Breast epithelium (tissue), 4 donors: ENCODE data around the gene CLNK. TPM values are rescaled to one million over a fixed set of nuclear protein-coding genes. Genes with fewer than 3 reads are reported as not detected.
A peak's percentile ranks its signal among the peaks of the same experiment; 100 is the strongest.

Experiments
- DNase-seq, 2 donors: peaks; one replicate each; pipeline ENCODE4 v3.0.0-alpha.2; 2019; ENCODE audit warnings: low spot score in 2 of 2
- H3K27ac ChIP-seq, 2 donors: fragments of 200-600 bp; sonication (generic) in 1 of 2; one replicate each; pipeline ENCODE4 v1.5.1; 2016 to 2019; ENCODE audit warnings: mild to moderate bottlenecking in 1 of 2
- H3K27me3 ChIP-seq, 2 donors: fragments of 200-600 bp; sonication (generic) in 1 of 2; one replicate each; pipeline versions ENCODE4 v1.5.1 to v1.6.0; 2017 to 2019; ENCODE audit warnings: control low read depth in 1 of 2, mild to moderate bottlenecking in 1 of 2
- H3K36me3 ChIP-seq: fragments of 200-600 bp; one replicate; pipeline ENCODE4 v1.5.1; 2019
- H3K4me1 ChIP-seq, 2 donors: fragments of 200-600 bp; sonication (generic); one replicate each; pipeline ENCODE4 v1.5.1; 2016 to 2019; ENCODE audit warnings: control low read depth in 1 of 2
- H3K4me3 ChIP-seq, 3 donors: fragments of 200-600 bp; sonication (generic); 1 replicate in 2 of 3; 2 replicates in 1 of 3; pipeline ENCODE4 v1.5.1; 2016 to 2019; ENCODE audit warnings: mild to moderate bottlenecking in 3 of 3, moderate library complexity in 2 of 3
- H3K9me3 ChIP-seq, 2 donors: fragments of 200-600 bp; sonication (generic) in 1 of 2; one replicate each; pipeline ENCODE4 v1.5.1; 2016 to 2019; ENCODE audit warnings: control low read depth in 1 of 2
- CTCF ChIP-seq, 3 donors: fragments of 450-650 bp; IDR thresholded peaks; one replicate each; pipeline ENCODE4 v1.5.1; 2016 to 2017; ENCODE audit warnings: antibody characterized with exemption in 3 of 3, mild to moderate bottlenecking in 3 of 3, moderate library complexity in 3 of 3
- POLR2A ChIP-seq: fragments of 450-650 bp; IDR thresholded peaks from one replicate; pipeline ENCODE4 v1.6.1; 2016; ENCODE audit warnings: antibody characterized with exemption, mild to moderate bottlenecking, moderate library complexity
- POLR2AphosphoS5 ChIP-seq, 3 donors: sonication (generic); formaldehyde crosslinking; IDR thresholded peaks; one replicate each; pipeline ENCODE4 v1.6.1; 2017; ENCODE audit warnings: antibody characterized with exemption in 3 of 3
- intact Hi-C: fragments of 100-400 bp; cut with DNase I; formaldehyde crosslinking; loops from one replicate; pipeline ENCODE4 v1.15.1; 2023; ENCODE audit warnings: low total_unique reads
- total RNA-seq, 3 donors: library from RNA; depleted of rRNA; stranded (reverse); fragments of >200 nt; gene quantifications; one replicate each; pipeline ENCODE4 v1.1.0, GENCODE V29; 2016

CLNK gene
- total RNA-seq, 3 donors from 2014 or later, result under 0.01 TPM; not detected in 2

DNA sequence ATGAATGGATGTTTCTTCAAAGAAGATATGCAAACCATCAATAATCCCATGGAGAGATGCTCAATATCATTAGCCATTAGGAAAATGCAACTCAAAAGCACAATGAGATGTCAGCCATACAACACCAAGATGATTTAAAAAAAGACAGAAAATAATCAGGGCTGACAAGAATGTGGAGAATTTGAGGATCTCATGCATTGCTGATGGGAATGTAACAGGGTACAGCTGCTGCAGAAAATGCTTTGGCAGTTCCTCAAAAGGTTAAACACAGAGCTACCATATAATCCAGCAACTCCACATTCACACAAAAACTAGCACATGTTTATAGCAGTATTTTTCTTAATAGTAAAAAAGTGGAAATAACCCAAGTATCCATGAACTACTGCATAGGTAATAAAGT is 116.8 kb downstream of the CLNK start:
- H3K27ac ChIP-seq, result no peak overlapping the region
- DNase-seq, result no peak
- TF ChIP-seq POLR2A (no peak), POLR2AphosphoS5 (IDR thresholded peaks at IDR 0.05) (no peak), CTCF (IDR thresholded peaks at IDR 0.05) (no peak)

GRCh38 chr4:10565166-10565780 is 119.3 kb downstream of the CLNK start:
- intact Hi-C loops, result no loop called here
- H3K27ac ChIP-seq, result no peak overlapping the region
- no peak for DNase-seq
- no peak for TF ChIP-seq CTCF (IDR thresholded peaks at IDR 0.05)
- no peak for TF ChIP-seq POLR2AphosphoS5 (IDR thresholded peaks at IDR 0.05)
- no peak for TF ChIP-seq POLR2A
- H3K9me3 ChIP-seq, result no peaks in the 10 kb centered on the region
- no peaks in the 10 kb centered on the region for H3K4me1 ChIP-seq
- H3K27me3 ChIP-seq, result no peaks in the 10 kb centered on the region
- no peak overlapping the region for H3K4me3 ChIP-seq
- no peaks in the 10 kb centered on the region for H3K36me3 ChIP-seq

More for the DNA sequence above, 116.8 kb downstream of the CLNK start:
- Histone ChIP-seq H3K4me1 (no peaks in the 10 kb centered on the region), H3K27me3 (no peaks in the 10 kb centered on the region), H3K4me3 (no peak overlapping the region), H3K9me3 (no peaks in the 10 kb centered on the region), H3K36me3 (no peaks in the 10 kb centered on the region)
- intact Hi-C loops, result no loop called here

DNA sequence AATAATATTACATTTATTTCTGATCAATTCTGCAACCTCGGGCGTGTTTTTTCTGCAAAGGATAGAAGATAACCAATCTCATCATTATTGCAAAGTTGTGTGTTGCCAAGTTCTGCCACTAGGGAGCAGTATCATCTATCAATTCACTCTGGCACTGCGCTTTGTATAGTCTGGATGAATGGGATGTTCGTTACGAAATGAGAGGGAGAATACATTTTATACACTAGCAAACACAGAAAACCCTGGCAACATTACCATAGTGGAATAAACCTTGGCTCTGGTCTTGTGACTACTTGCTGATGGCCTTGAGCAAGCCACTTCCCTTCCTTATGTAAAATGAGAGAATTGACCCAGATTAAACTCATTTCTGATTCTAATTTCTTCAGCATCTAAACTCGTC is 129.9 kb downstream of the CLNK start:
- Histone ChIP-seq H3K36me3 (no peaks in the 10 kb centered on the region), H3K9me3 (no peaks in the 10 kb centered on the region), H3K4me3 (no peak overlapping the region), H3K27ac (no peak overlapping the region), H3K27me3 (no peaks in the 10 kb centered on the region), H3K4me1 (no peaks in the 10 kb centered on the region)
- intact Hi-C loops, result no loop called here
- DNase-seq, result peak in 1 of 2 donors; percentile 22
- TF ChIP-seq CTCF (IDR thresholded peaks at IDR 0.05) (peak; percentile 27 to 65 (median 51)), POLR2A (no peak)

DNA sequence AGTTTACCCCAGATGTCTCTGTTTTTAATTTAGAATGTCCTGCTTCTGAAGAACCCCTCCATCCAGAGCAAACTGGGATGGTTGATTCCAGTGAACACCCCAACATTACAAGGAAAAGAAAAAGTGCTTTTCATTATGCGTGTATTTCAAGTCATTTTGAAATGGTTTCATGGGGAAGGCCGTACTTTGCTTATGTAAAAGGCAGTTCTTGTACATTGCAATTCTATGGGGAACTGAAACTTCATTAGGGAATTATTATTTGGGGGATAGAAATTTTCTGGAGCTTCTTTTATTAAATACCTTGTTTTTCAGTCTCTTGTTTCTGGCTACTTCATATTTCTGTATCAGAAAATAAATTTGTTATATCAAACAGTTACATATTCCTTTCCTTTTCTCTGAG is 130.4 kb downstream of the CLNK start:
- Histone ChIP-seq H3K4me1 (no peaks in the 10 kb centered on the region), H3K4me3 (no peak overlapping the region), H3K9me3 (no peaks in the 10 kb centered on the region), H3K27me3 (no peaks in the 10 kb centered on the region), H3K36me3 (no peaks in the 10 kb centered on the region), H3K27ac (no peak overlapping the region)
- no peak for TF ChIP-seq CTCF (IDR thresholded peaks at IDR 0.05)
- TF ChIP-seq POLR2A, result no peak
- TF ChIP-seq POLR2AphosphoS5 (IDR thresholded peaks at IDR 0.05), result no peak
- no peak for DNase-seq
- intact Hi-C loops, result no loop called here

DNA sequence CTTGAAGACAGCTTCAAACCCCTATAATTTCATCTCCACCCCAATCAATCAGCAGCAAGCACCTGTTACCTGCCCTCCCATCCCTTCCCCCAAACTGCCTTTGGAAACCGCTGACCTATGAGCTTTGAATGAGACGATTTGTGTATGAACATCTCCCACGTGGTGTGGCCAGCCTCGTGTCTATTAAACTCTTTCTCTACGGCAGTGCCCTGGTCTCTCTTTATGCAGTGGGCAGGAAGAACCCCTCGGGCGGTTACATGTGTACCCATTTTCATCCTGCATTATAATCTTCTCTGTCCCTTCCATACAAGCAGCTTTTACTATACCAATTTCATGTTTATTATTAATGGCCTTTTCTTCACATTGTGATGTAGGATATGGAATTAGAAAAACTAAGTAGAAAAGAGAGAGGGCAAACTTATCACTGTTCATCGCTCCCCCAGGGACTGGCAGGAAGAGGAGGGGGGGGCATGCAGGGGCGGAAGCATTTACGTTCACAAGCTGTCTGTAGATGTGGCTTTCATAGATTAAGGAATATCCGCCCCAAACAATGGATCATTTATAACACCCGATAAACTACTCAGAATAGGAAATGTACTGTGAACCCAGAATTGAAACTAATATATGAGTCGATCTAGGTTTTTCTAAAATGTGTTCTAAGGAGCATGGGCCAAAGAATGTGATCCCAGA is 131.8 kb downstream of the CLNK start:
- H3K36me3 ChIP-seq, result no peaks in the 10 kb centered on the region
- no peak overlapping the region for H3K4me3 ChIP-seq
- H3K4me1 ChIP-seq, result no peaks in the 10 kb centered on the region
- H3K27ac ChIP-seq, result no peak overlapping the region
- no peak for TF ChIP-seq POLR2AphosphoS5 (IDR thresholded peaks at IDR 0.05)
- TF ChIP-seq CTCF (IDR thresholded peaks at IDR 0.05), result no peak
- TF ChIP-seq POLR2A, result no peak
- H3K27me3 ChIP-seq, result no peaks in the 10 kb centered on the region
- intact Hi-C loops, result no loop called here
- DNase-seq, result no peak
- H3K9me3 ChIP-seq, result no peaks in the 10 kb centered on the region
